ENCODE measurements around the gene SPATA25. TPM values are rescaled to one million over a fixed set of nuclear protein-coding genes. Genes with fewer than 3 reads are reported as not detected.

The SPATA25 gene
- total and polyA plus RNA-seq, 2 donors (not counting 3 experiments of a cell fraction or from before 2014, with no cell fraction given), result 0.69 to 1.3 TPM

- Histone ChIP-seq H3K4me1 (ENCODE audit: control insufficient read depth, extremely low read depth, insufficient read depth, low read length) (peaks cover 10% of the 10 kb centered on the region), H3K79me2 (ENCODE audit: control insufficient read depth, insufficient read depth, low read length) (peaks cover 3% of the 10 kb centered on the region), H3K27me3 (ENCODE audit: control insufficient read depth in 2 of 2, insufficient read depth in 2 of 2, low read length in 2 of 2) (no peaks in the 10 kb centered on the region), H3K4me2 (ENCODE audit: insufficient read depth, low read length) (no peak overlapping the region), H3K4me3 (replicated peaks in 1 of 3; ENCODE audit: insufficient read depth in 1 of 3, low read depth in 1 of 3, low read length in 3 of 3) (no peak overlapping the region), H3K36me3 (ENCODE audit: control insufficient read depth in 2 of 2, extremely low read depth in 1 of 2, insufficient read depth in 2 of 2, low read length in 2 of 2) (no peaks in the 10 kb centered on the region), H3K9me1 (replicated peaks; ENCODE audit: control insufficient read depth, extremely low read depth, insufficient read depth, low read length) (no peaks in the 10 kb centered on the region), H3K27ac (ENCODE audit: insufficient read depth, low read depth, low read length) (no peak overlapping the region), H3K9ac (replicated peaks; ENCODE audit: extremely low read depth, insufficient read depth, low read length) (no peak overlapping the region), H2AFZ (ENCODE audit: low read depth, low read length) (no peak overlapping the region), H3K9me3 (replicated peaks; ENCODE audit: control insufficient read depth, insufficient read depth, low read length) (no peaks in the 10 kb centered on the region), H4K20me1 (replicated peaks; ENCODE audit: control insufficient read depth, extremely low read depth, insufficient read depth, low read length) (no peaks in the 10 kb centered on the region)
- FAIRE-seq (peak; percentile 83), DNase-seq (ENCODE audit: low read depth, low spot score) (no peak)
- CTCF ChIA-PET, result interaction anchor here (0.7 to 1.4 kb wide), 3 partner anchors 24 to 73 kb away, joined by 3 to 4 read pairs (median 3); partner anchors contain the start of gene PCIF1
- intact Hi-C loops (cut with micrococcal nuclease) (no loop called here), dilution Hi-C loops (cut with MboI; ENCODE audit: extremely low pct_ligation_motif_present, low sequenced_read_pairs) (no loop called here)
- TF ChIP-seq GATA2 (IDR thresholded peaks at IDR 0.05; ENCODE audit: insufficient read depth, insufficient read length, low read depth, low read length) (no peak), MYC (IDR thresholded peaks at IDR 0.05; ENCODE audit: low read depth, low read length) (no peak), CTCF (IDR thresholded peaks at IDR 0.05; ENCODE audit: extremely low read depth in 1 of 2, insufficient read depth in 1 of 2, low read depth in 1 of 2, low read length in 2 of 2) (no peak), FOS (IDR thresholded peaks at IDR 0.05; ENCODE audit: borderline replicate concordance, insufficient read depth, low read length) (no peak), POLR2AphosphoS5 (IDR thresholded peaks at IDR 0.05; ENCODE audit: insufficient read depth, low read depth, low read length) (no peak), JUN (IDR thresholded peaks at IDR 0.05; ENCODE audit: borderline replicate concordance, insufficient read depth, insufficient read length, low read depth) (no peak), POLR2A (IDR thresholded peaks at IDR 0.05; ENCODE audit: low read depth, low read length) (no peak), EZH2 (IDR thresholded peaks at IDR 0.05; ENCODE audit: borderline replicate concordance, low read depth, low read length, severe bottlenecking) (no peak)
- TF ChIP-seq, protein P1, sequence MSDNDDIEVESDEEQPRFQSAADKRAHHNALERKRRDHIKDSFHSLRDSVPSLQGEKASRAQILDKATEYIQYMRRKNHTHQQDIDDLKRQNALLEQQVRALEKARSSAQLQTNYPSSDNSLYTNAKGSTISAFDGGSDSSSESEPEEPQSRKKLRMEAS (IDR thresholded peaks at IDR 0.05; ENCODE audit: insufficient read depth, insufficient read length), result no peak
- POLR2A ChIA-PET, result interaction anchor here (0.7 kb wide), 1 partner anchor 96 kb away, joined by 3 read pairs; no protein-coding TSS in a partner anchor
- BruUV-seq (replicated peaks), result no TSS peak
Measured at GRCh38 chr20:45861221-45862075, 26.0 kb downstream of the SPATA25 start.
